Heart left ventricle (tissue), 13 donors: ENCODE data around the gene ARL3.
"Not testable (repeated sequence)": the region's sequence is repeated elsewhere in the genome, so short reads cannot be mapped to it uniquely, and the experiment has no call there.

Experiments used
- POLR2A ChIP-seq, 2 donors: fragments of 450-650 bp; IDR thresholded peaks; one replicate each; pipeline ENCODE4 v1.6.1; 2017; ENCODE audit warnings: antibody characterized with exemption in 2 of 2, mild to moderate bottlenecking in 2 of 2, moderate library complexity in 2 of 2
- TF ChIP-seq, protein P1 (sequence below), 12 donors: fragments of 200-600 bp; sonication (generic) in 4 of 12; IDR thresholded peaks; one replicate each; pipeline versions ENCODE4 v1.5.0 to v1.8.0; 2018 to 2022; ENCODE audit warnings: antibody characterized with exemption in 12 of 12, mild to moderate bottlenecking in 5 of 12
- donor health status: ischemic (EF 13 %, LVEDD 7.1; RV severe dilation, severe dysfunction).
- donor health status: DM: no; HTN: yes; CAD: no.
- donor health status: DM: no; HTN: no; CAD: no.
- donor health status: ischemic (EF 25% LVEDD 6.9; RV normal size, moderate dysfunction).
- donor health status: ischemic (EF 25% LVEDD 5.7; RV mildly dilated, moderate dysfunction).
- donor health status: ischemic (EF 35%, LVEDD 5.7; RV mildly dilated, moderate dysfunction).
- donor health status: nonischemic (EF 11% LVEDD 7.7; RV severe dilation, severe dysfunction).
- donor health status: DM: yes; HTN: yes; CAD: no.
- donor health status: PGD.
- donor health status: ischemic (EF 29% LVEDD 5.4; RV normal size, mild dysfunction).
- donor health status: nonischemic (EF 23%, LVEDD 6.1; RV moderate dilation, normal function).

DNA sequence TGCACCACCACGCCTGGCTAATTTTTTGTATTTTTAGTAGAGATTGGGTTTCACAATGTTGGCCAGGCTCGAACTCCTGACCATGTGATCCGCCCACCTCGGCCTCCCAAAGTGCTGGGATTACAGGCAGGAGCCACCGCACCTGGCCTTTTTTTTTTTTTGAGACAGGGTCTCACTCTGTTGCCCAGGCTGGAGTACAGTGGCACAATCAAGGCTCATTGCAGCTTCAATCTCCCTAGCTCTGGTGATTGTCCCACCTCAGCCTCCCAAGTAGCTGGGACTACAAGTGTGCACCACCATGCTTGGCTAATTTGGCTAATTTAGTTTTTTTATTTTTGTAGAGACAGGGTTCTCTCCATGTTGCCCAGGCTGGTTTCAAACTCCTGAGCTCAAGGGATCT lies 28.1 kb upstream of the ARL3 start:
- TF ChIP-seq, protein P1, sequence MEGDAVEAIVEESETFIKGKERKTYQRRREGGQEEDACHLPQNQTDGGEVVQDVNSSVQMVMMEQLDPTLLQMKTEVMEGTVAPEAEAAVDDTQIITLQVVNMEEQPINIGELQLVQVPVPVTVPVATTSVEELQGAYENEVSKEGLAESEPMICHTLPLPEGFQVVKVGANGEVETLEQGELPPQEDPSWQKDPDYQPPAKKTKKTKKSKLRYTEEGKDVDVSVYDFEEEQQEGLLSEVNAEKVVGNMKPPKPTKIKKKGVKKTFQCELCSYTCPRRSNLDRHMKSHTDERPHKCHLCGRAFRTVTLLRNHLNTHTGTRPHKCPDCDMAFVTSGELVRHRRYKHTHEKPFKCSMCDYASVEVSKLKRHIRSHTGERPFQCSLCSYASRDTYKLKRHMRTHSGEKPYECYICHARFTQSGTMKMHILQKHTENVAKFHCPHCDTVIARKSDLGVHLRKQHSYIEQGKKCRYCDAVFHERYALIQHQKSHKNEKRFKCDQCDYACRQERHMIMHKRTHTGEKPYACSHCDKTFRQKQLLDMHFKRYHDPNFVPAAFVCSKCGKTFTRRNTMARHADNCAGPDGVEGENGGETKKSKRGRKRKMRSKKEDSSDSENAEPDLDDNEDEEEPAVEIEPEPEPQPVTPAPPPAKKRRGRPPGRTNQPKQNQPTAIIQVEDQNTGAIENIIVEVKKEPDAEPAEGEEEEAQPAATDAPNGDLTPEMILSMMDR (IDR thresholded peaks at IDR 0.05): not testable (repeated sequence)
- TF ChIP-seq POLR2A (IDR thresholded peaks at IDR 0.05): not testable (repeated sequence)
